C4-2B (cell line): Measurements from ENCODE around the gene IGFBP4.

ENCODE experiments used
- H3K27ac ChIP-seq: fragments of 450-650 bp; 2 replicates; pipeline ENCODE4 v1.5.1; 2017
- CTCF ChIP-seq: fragments of 450-650 bp; conservative IDR thresholded peaks from 2 replicates; pipeline ENCODE4 v1.5.1; 2017; ENCODE audit warnings: mild to moderate bottlenecking
- ZFX ChIP-seq: fragments of 450-650 bp; IDR thresholded peaks from 2 replicates; pipeline ENCODE4 v1.6.1; 2017

Gene IGFBP4

GRCh38 chr17:40443988-40444899 is 994 bp downstream of the IGFBP4 start:
- no peak overlapping the region for H3K27ac ChIP-seq
- peak; percentile 55 for TF ChIP-seq CTCF
- TF ChIP-seq ZFX: no peak

GRCh38 chr17:40445751-40446468 is 2.7 kb downstream of the IGFBP4 start:
- H3K27ac ChIP-seq: no peak overlapping the region
- no peak for TF ChIP-seq CTCF
- no peak for TF ChIP-seq ZFX

GRCh38 chr17:40447148-40447644 is 3.9 kb downstream of the IGFBP4 start:
- no peak overlapping the region for H3K27ac ChIP-seq
- TF ChIP-seq CTCF (no peak), ZFX (no peak)

- TF ChIP-seq CTCF (no peak), ZFX (no peak)
- no peak overlapping the region for H3K27ac ChIP-seq
Measured at GRCh38 chr17:40447806-40448205, 4.6 kb downstream of the IGFBP4 start.

GRCh38 chr17:40448213-40448638 is 5.0 kb downstream of the IGFBP4 start:
- H3K27ac ChIP-seq: no peak overlapping the region
- TF ChIP-seq CTCF: no peak
- no peak for TF ChIP-seq ZFX

GRCh38 chr17:40448639-40449261 is 5.5 kb downstream of the IGFBP4 start:
- no peak overlapping the region for H3K27ac ChIP-seq
- TF ChIP-seq ZFX: no peak
- no peak for TF ChIP-seq CTCF
